Pons (tissue), 1 donor: ENCODE measurements around the gene TBC1D22A.
A peak's percentile ranks its signal among the peaks of the same experiment; 100 is the strongest.

Experiments used
- DNase-seq: peaks from one replicate; pipeline ENCODE4 v3.0.0-alpha.2; 2016; ENCODE audit warnings: low spot score

The TBC1D22A gene

DNA sequence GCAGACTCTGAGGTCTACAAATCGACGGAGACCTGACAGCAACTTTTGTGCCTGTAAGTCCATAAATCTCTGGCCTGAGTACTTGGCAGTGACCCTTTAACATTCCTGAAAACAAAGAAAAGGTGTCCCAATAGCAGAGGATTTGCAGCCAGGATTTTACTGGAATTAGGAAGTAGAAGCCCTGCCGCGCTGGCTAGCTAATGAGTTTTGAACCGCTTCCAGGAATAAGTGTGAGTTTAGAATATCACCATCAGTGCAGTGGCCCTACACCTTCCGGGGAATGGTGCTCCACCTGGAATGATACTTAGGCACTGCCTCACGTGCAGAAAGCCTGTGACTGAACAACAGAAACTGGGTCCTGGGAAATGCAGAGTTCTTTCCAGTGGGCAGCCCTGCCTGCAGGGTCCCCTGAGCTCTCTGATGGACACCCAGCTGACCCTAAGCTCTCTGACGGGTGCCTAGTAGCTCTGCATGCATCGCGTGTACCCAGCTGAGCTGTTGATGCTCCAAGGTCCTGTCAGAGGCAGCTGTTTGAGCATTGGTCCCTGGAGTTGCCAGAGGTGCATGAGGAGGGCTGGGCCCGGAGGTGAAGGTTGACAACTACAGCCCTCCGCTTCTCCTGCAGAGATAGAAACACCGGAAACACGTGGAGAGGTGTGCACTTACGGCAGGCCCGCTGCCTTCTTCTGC is 380.9 kb downstream of the TBC1D22A start:
- DNase-seq: no peak

DNA sequence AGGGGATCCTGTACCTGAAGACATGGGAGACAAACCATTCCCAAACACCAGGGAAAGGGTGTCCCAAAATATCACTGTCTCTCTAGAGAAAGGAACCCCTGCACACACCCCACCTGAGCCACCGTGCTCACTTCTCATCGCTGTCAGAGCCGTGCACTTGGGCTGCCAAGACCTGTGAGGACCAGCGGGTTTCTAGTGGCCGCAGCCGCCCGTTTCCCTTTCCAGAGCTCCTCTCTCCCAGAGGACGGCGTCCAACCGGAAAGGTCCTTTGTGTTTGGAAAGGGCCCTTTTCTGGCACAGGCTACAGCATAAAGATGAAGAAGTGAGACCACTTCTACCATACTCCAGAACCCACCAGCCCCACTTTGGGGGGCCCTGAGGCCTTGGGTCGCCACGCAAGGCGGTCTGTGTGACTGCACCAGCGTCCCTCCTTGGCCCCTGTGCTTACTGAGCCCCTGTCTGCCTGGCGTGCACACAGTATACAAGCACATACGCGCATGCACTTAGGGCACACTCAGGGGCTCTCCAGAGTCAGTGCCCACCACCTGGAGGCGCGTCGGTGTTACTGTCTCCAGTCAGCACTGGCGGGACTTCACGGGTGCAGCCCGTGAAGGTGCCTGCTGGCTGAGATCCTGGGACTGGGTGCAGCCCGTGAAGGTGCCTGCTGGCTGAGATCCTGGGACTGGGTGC is 381.8 kb downstream of the TBC1D22A start:
- DNase-seq: no peak

DNA sequence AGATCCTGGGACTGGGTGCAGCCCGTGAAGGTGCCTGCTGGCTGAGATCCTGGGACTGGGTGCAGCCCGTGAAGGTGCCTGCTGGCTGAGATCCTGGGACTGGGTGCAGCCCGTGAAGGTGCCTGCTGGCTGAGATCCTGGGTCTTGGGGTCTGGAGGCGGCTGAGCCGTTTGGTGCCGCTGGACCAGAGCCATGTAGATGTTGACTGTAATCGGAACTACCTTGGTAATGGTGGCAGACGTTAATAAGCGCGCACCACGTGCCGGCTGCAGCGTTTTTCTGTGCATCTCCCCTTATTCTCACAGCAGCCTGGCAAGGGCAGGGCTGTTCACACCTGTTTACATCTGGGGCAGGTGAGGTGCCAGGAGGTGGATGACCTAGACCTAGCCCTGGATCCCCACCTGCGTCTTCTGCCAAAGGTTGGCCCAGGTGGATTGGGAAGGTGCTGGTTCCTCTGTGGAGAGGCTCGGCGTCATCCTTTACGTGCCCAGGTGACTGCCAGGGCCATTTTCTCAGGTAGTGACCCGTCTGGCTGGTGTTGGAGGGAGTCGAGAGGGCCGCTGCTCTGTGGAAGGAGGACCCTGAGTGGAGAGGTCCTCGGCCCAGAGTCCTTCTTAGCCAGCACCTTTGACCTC is 382.5 kb downstream of the TBC1D22A start:
- no peak for DNase-seq

DNA sequence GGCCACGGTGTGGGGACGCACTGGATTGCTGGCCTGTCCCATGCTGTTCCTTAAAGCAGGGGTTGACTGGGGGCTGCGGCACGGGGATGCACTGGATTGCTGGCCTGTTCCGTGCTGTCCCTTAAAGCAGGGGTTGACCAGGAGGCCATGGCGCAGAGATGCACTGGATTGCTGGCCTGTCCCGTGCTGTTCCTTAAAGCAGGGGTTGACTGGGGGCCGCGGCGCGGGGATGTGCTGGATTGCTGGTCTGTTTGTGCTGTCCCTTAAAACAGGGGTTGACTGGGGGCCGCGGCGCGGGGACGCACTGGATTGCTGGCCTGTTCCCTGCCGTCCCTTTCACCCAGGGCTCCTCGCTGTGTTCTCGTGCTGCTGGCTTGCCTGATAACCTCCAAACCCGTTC is 383.4 kb downstream of the TBC1D22A start:
- no peak for DNase-seq

DNA sequence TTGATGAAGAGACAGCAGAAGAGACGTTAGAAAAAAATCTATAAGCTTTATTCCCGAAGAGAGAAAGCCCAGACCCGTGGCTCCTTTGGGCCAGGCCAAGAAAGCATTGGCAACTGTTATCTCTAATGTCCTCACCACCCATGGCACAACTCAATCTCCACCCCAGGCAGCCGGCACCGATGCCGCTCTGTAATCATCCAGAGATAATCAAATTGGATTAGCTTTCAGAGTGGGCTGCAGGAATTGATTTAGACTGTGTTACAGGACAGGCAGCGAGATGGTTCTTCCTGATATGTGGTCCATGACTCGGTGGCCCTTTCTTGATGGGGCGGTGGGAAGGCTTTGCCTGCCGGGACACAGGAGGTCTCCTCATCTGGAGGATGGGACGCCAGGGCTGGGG is 383.9 kb downstream of the TBC1D22A start:
- DNase-seq: no peak

DNA sequence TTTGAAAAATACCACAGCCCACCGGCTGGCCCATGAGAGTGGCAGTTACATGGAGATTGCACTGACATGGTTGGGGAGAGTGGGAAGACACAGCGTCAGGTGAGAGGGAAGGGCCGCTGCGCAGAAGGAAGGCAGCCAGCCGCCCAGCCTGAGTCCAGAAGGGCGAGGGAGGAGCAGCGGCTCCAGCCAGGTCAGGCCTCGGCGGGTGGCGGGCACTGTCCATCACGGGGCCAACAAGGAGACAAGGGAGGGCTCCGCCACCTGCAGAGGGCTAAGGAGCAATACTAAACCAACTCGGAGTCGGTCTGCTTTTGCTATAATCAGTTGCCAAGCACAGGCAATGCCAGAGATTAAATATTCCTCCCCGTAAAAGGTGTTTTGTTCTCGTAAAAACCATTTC is 384.5 kb downstream of the TBC1D22A start:
- no peak for DNase-seq

DNA sequence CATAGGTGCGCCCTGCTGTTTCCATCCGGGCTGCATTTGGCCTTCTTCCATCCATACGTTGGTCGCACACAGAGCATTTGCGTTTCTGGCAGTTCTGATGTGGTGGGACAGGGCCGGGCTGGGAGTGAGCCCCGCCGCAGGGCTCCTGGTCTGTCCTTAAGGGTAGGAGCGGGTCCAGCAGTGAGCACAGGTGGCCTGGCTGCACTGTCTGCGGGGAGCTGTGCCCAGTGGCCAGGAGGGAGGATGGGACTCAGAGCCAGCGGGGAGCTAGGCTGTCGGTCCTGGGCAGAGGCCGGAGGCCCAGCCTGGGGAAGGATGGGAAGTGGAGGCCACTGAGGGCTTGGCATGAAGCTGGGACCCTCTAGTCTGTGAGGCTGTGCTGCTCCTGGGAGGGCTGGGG is 385.1 kb downstream of the TBC1D22A start:
- no peak for DNase-seq

DNA sequence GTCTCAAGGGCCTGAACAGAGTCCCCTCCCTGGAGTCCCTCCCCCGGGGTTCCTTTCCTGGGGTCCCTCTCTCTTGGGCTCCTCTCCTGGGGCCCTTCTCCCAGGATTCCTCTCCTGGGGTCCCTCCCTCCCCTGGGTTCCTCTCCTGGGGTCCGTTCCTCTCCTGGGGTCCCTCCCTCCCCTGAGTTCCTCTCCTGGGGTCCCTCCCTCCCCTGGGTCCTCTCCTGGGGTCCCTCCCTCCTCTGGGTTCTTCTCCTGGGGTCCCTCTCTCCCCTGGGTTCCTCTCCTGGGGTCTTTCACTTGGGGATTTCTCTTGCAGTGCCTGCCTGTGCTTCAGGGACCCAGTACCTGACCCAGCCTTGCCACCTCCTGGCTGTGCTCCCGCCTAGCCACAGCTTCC is 386.1 kb downstream of the TBC1D22A start:
- DNase-seq: no peak

DNA sequence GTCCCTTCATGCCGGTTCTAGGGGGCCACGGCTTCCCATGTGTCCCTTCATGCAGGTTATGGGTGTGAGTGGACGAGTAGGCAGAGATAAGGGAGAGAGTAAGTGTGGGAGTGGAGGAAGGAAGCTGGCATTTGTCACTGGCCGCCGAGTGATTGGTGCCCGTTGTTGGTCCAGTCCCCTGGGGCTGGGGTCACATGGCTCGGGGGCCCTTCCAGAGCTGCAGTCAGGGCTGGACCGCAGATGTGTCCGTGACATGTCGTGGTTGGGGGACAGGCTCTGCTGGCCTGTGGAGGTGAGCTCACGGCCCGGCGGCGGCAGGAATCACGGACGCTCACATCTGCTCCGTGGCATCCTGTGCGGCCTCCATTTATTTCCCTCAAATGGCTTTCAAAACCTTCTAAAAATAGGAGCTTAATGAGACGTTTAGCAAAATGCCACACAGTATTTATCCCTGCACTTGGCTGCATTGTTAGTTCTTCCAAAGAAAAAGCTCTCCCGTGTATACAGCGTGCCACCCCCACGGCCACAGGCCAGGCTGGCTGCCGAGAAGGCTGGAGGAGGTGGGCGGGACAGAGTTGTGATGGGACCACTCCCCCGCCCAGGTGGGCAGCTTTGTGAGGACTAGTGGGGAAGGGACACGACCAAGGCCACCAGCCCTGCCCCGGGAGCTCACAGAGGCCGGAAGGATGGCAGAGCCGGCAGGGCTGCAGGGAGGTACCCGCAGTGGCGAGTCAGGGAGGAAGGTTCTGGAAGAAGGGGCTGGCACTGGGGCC is 386.7 kb downstream of the TBC1D22A start:
- no peak for DNase-seq

DNA sequence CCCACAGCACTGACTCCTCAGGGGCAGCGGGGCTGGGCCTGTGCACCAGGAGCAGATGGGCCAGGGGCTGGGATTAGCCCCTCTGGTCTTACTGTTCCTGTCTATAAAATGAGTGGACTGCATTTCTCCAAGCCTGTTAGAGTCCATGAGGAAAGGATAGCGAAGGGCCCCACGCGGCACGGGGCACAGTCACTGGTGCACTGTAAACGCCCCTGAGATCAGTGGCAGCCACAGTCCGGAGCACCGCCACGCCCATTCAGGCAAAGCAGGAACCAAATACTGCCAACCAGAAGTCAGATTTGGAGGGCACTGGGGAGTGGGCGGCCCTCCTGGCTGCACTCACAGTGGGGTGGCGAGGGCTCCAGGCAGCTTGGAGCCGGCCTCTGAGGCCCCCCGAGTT is 387.5 kb downstream of the TBC1D22A start:
- no peak for DNase-seq

DNA sequence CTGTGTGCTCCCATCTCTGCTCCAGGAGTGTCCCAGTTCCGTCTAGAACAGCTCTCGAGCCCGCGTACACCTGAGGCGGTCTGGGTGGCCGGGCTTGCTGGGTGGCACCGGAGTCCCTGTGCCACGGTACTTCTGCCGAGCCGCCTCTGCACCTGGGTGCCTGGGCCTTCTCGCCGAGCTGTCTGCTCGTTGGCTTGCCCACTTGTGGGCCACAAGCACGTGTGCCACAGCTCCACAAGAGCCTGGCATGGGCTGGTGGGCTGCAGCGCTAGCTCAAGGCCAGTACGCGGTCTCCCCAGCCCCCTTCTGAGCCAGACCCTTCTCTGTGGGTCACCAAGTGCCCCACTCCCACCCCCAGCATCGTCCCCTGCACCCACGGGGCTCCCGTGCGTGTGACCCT is 388.0 kb downstream of the TBC1D22A start:
- DNase-seq: no peak

DNA sequence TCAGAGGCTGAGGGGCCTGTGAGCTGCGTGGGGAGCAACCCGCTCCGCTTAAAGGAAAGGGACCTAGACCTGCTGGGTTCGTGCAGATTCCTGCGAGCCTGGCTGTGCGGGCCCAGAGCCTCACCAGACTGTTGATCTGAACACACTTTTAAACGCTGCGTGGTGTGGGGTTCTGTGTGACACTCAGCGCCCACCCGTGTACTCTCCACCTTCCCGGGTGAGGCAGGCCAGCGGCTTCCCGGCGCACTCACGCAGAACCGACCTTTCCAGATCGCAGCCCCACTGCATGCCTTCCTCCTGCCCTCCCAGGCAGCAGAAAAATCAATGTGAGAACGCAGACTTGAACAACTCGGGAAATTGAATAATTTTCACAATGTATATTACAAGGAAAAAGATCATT is 388.6 kb downstream of the TBC1D22A start:
- DNase-seq: no peak

DNA sequence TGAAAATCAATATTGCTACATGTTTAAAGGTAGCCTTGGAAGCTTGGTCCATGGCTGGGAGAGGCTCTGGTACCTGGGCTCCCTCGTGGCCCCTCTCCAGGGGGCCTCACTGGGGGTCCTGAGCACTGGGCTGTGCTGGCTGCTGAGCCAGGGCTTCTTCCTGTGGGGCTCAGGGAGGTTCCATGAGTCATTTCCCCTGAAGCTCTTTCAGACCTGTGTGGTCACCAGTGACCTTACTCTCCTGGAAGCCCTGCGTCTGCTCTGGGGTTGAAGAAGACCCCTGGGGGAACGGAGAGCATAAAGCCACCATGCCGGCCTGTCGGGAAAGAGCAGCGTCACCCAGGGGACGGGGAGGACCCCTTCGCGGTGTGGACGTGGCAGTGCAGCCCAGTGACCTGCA is 389.0 kb downstream of the TBC1D22A start:
- no peak for DNase-seq

DNA sequence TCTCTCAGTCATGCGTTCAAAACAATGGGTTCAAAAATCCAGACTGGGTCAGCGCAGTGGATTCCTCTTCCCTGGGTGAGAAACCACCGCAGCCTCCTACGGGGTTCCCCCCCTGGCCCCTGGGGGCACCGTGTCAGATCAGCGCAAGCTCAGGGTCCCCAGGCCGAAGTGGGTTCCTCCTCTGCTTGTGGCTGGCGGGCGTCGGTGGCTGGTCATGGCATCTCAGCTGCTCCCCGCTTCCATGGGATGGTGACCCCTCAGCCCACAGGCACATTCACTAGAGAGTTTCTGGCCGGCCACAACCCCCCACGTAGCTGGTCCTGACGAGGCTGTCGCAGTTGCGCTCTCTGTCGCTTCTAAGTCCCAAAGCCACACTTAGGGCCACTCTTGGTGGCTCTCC is 389.8 kb downstream of the TBC1D22A start:
- DNase-seq: no peak

DNA sequence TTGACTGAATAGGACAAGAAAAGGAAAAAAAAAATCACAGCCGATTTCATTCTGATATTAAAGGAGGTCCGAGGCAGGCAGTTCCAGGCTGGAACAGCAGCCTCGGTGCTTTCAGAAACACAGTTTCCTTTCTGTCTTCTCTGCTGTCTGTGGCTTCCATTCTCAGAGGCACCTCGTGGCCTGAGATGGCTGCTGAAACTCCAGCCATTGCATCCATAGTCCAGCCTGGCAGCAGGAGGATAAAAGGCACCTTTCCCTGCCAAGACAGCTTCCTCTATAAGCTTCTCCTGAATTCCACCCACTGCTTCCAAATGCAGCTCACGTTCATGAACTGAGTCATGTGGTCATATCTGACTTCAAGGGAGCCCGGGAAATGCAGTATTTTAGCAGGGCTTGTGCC is 390.5 kb downstream of the TBC1D22A start:
- no peak for DNase-seq

DNA sequence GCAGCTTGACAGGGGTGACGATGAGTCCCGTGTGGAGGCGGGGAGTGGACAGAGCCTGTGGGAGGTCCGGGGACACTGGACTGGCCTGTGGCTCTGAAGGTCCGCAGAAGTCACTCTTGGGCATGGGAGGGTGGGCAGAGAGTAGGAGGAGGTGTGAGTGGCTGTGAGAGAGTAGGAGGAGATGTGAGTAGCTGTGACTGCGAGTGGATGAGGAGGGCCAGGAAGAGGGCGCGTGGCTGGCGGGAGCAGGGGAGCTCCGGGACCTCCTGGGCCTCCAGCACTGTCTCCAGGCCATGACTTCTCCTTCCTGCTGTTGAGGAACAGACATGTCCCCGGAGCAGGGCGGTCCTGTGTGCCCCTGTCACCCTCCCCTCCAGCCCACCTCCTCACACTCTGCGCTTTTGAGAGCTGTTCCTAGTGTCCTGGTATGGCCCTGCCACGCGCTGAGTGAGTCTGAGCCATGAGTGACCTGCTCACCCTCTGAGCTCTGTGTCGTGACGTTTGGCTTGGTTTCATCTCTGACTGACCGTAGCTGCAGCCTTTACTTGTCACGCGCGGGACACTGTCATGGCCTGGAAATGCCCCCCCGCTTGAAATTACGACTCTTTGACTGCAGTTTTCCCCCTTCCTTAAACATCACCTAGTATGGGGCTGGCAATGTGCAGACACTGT is 391.5 kb downstream of the TBC1D22A start:
- DNase-seq: no peak

DNA sequence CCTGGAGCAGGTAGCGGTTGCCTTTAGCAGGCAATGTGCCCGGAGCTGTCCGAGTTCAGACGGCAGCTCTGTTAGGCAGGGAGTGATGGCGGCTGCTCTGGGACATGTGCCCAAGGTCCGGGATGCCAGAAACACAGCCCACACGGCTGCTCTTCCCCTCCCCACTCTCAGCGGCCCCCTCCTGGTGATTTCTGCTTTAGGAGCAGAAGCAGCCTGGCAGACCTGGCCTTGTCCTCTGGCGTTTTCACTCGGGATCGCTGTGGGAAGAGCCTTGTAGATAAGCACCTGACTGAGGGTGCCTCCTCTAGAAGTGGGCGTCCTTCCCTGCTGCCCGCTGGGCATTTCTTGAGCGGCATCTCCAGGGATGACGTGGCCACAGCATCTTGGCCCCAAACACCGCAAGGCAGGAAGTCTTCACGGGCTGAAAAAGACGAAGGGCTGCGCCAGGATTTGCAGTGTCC is 392.2 kb downstream of the TBC1D22A start:
- DNase-seq: peak; percentile 66

DNA sequence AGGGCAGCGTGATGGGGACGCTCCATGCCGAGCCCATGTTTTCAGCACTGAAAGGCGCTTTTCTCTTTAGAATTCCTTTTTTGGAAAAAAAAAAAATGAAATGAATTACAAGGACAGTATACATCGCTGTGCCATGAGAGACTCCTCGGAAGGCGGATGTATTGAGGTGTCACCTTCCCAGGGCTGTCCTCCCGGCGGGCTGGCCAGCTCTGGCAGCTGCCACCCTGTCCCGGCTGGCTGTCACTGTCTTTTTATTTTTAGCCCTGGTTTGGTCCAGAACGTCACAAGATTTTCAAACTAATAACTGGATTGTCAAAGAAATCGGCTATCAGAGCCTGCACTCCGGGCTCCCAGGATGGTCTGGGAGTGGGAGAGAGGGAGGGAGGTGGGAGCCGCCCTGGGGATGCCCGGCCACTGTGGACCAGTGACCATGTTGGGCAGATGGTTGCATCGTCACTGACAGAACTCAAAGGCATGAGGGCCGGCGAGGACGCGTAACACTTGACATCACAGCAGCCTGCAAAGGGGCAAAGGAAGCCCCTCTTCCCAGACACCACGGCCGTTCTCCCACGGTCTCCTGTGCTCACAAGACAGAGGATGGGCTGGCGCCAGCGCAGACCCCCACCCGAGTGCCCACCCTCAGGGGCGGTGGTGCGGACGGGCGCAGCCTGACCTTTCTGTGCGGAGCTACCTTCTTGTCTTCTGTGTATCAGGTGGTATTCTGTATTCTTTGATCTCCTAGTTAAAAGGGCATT is 392.9 kb downstream of the TBC1D22A start:
- DNase-seq: no peak

DNA sequence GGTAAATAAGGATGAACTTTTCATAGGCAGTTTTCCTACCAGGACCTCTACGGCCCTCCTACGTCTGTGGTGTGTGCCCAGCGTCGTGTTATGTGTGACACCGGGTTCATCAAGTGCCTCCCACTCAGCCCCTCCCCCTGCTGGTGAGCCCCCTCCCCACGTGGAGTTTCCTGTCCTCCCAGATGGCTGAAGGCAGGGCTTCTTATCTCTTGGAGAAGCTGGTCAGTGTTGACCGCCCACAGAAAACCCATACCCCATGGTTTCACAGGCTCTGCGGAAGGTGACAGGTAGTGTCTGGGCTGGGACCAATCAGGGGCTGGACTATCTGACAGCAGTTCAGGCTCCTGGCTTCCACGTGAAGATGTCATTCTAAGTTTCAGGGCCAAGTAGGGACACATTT is 393.5 kb downstream of the TBC1D22A start:
- no peak for DNase-seq

DNA sequence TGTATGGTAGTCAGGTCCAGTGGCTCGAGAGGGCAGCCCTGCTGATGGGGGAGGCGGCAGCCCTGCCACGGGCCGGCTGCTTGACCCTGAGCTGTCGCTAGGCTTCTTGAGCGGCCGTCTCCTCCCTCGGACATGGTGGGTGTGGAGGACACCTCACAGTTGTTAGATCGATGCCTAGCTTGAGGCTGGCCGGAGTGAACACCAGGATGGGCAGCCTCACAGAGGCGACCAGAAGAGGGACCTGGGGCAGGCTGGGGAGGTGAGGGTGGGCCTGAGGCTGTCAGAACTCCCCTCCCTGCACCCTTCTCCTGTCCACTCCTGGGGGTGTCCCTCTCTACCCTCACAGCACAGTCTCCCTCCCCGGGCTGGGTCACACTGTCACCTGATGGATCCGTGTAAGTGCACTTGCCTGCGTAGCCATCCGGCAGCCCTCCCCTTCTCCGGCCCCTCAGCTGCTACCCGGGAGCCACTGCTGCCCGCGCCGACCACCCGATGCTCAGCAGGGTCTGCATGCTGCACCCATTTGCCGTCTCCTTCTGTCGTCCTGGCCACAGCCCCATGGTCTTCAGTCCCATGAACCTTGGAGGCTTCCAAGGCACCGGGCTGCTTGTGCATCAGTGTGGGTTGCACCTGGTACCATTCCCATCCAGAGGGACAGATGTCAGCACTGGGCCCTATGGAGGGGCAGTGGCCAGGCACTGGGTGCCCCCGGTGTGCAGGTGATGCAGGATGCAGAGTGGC is 394.1 kb downstream of the TBC1D22A start:
- DNase-seq: no peak

DNA sequence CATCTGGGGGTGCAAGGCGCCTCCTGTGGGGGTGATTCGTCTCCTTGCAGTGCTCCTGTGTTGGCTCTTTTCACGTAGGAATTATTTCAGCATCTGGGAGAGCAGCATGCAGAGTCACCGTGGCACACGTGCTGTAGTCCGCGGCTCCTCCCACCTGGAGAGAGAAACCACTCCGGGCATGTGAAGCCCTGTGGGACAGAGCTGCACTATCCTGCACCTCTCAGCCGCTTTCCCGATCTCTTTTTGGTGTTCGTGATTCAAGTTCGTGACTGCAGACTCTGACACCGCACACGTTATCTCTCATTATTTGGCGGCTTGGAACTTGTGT is 394.6 kb downstream of the TBC1D22A start:
- no peak for DNase-seq
